ENCODE data around the gene METTL15.

- TF ChIP-seq, protein P1, sequence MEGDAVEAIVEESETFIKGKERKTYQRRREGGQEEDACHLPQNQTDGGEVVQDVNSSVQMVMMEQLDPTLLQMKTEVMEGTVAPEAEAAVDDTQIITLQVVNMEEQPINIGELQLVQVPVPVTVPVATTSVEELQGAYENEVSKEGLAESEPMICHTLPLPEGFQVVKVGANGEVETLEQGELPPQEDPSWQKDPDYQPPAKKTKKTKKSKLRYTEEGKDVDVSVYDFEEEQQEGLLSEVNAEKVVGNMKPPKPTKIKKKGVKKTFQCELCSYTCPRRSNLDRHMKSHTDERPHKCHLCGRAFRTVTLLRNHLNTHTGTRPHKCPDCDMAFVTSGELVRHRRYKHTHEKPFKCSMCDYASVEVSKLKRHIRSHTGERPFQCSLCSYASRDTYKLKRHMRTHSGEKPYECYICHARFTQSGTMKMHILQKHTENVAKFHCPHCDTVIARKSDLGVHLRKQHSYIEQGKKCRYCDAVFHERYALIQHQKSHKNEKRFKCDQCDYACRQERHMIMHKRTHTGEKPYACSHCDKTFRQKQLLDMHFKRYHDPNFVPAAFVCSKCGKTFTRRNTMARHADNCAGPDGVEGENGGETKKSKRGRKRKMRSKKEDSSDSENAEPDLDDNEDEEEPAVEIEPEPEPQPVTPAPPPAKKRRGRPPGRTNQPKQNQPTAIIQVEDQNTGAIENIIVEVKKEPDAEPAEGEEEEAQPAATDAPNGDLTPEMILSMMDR (IDR thresholded peaks at IDR 0.05) = no peak
- no peak for TF ChIP-seq EZH2 (IDR thresholded peaks at IDR 0.05; ENCODE audit: borderline replicate concordance, insufficient read depth, low read depth, low read length, poor library complexity, severe bottlenecking)
These were observed 115.4 kb downstream of the METTL15 start for GRCh38 chr11:28223577-28223976.
